Measurements from ENCODE around the gene DDC. TPM values are rescaled to one million over a fixed set of nuclear protein-coding genes. Genes with fewer than 3 reads are reported as not detected.
"Not testable (repeated sequence)": the region's sequence is repeated elsewhere in the genome, so short reads cannot be mapped to it uniquely, and the experiment has no call there.

The DDC gene
- total and polyA plus RNA-seq, 2 donors from 2014 or later, result 7.8 to 257 TPM

DNA sequence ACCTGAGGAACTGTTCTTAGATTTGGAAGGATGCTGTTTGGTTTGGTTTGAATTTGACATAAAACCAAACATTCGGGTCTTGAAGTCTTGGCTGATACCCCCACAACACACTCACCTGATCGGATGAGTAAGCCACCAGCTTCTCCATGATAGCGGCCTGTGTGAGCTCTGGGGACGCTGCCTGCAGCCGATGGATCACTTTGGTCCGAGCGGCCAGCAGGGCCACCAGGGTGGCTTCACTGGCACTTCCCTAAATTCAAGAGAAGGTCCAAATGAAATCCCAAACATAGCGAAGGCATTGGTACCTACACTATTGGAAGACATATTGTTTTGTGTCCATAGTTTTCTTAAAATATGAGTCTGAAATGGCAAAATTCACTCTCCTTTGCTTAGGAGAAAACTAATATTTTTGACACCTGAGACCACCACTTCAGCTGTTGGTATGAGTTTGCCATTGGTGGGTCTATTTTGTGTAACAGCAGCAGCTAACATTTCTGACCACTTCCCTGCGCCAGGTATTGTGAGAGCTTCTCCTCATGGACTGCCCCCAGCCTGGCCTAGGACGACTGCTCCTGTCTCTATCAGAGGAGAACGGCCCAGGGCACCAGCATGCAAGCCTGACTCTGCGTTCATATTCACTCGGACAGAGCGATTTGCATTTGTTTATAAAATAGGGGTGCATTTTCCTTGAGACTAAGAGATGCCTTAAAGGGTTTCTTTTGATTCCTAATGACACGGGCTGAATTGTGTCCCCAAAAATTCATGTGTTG, 35.9 kb downstream of the DDC start:
- H3K4me3 ChIP-seq (ENCODE audit: low read length in 3 of 3), result no peak overlapping the region
- no peak for DNase-seq
- H3K27ac ChIP-seq (ENCODE audit: low read depth in 2 of 2, low read length in 2 of 2), result no peak overlapping the region
- no peaks in the 10 kb centered on the region for H3K9me3 ChIP-seq (ENCODE audit: control insufficient read depth in 2 of 3, insufficient read depth in 1 of 3, low read length in 3 of 3)
- H3K9ac ChIP-seq (ENCODE audit: low read length in 3 of 3), result no peak overlapping the region
- H3K36me3 ChIP-seq (ENCODE audit: control insufficient read depth in 2 of 3, insufficient read depth in 3 of 3, low read length in 3 of 3), result peaks cover 0 to 19% (median 0%) of the 10 kb centered on the region in 3 donors
- TF ChIP-seq CTCF (IDR thresholded peaks at IDR 0.05; ENCODE audit: borderline replicate concordance, extremely low read depth, insufficient read depth), result no peak
- no peaks in the 10 kb centered on the region for H3K27me3 ChIP-seq (ENCODE audit: control insufficient read depth, insufficient read depth, low read length)
- intact Hi-C loops (cut with DNase I), result no loop called here
- peaks cover 0 to 3% (median 0%) of the 10 kb centered on the region in 3 donors for H3K4me1 ChIP-seq (ENCODE audit: control insufficient read depth in 2 of 3, insufficient read depth in 2 of 3, low read depth in 1 of 3, low read length in 3 of 3)
- FAIRE-seq, result no peak

GRCh38 chr7:50528266-50529092, 36.7 kb downstream of the DDC start:
- Histone ChIP-seq H3K9me3 (ENCODE audit: control insufficient read depth in 2 of 3, insufficient read depth in 1 of 3, low read length in 3 of 3) (no peaks in the 10 kb centered on the region), H3K27me3 (ENCODE audit: control insufficient read depth, insufficient read depth, low read length) (no peaks in the 10 kb centered on the region), H3K4me1 (ENCODE audit: control insufficient read depth in 2 of 3, insufficient read depth in 2 of 3, low read depth in 1 of 3, low read length in 3 of 3) (peaks cover 0 to 3% (median 0%) of the 10 kb centered on the region in 3 donors), H3K36me3 (ENCODE audit: control insufficient read depth in 2 of 3, insufficient read depth in 3 of 3, low read length in 3 of 3) (peaks cover 0 to 19% (median 0%) of the 10 kb centered on the region in 3 donors), H3K4me3 (ENCODE audit: low read length in 3 of 3) (no peak overlapping the region), H3K27ac (ENCODE audit: low read depth in 2 of 2, low read length in 2 of 2) (no peak overlapping the region), H3K9ac (ENCODE audit: low read length in 3 of 3) (no peak overlapping the region)
- FAIRE-seq, result no peak
- peak in 1 of 5 donors; percentile 24 for DNase-seq
- no peak for TF ChIP-seq CTCF (IDR thresholded peaks at IDR 0.05; ENCODE audit: borderline replicate concordance, extremely low read depth, insufficient read depth)
- intact Hi-C loops (cut with DNase I), result no loop called here

DNA sequence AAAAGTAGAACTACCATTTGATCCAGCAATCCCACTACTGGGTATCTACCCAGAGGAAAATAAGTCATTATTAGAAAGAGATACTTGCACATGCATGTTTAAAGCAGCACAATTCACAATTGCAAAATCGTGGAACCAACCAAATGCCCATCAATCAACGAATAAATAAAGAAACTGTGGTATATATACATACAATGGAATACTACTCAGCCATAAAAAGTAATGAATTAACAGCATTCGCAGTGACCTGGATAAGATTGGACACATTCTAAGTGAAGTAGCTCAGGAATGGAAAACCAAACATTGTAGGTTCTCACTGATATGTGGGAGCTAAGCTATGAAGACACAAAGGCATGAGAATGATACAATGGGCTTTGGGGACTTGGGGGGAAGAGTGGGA, 45.9 kb downstream of the DDC start:
- H3K27me3 ChIP-seq (ENCODE audit: control insufficient read depth, insufficient read depth, low read length); DNase-seq; H3K9me3 ChIP-seq (ENCODE audit: control insufficient read depth in 2 of 3, insufficient read depth in 1 of 3, low read length in 3 of 3); H3K36me3 ChIP-seq (ENCODE audit: control insufficient read depth in 2 of 3, insufficient read depth in 3 of 3, low read length in 3 of 3); H3K27ac ChIP-seq (ENCODE audit: low read depth in 2 of 2, low read length in 2 of 2); intact Hi-C loops (cut with DNase I); H3K4me1 ChIP-seq (ENCODE audit: control insufficient read depth in 2 of 3, insufficient read depth in 2 of 3, low read depth in 1 of 3, low read length in 3 of 3); FAIRE-seq; H3K4me3 ChIP-seq (ENCODE audit: low read length in 3 of 3); H3K9ac ChIP-seq (ENCODE audit: low read length in 3 of 3): not testable (repeated sequence)

Data from kidney (tissue), 14 donors.